ENCODE data around the gene CUL3. TPM values are rescaled to one million over a fixed set of nuclear protein-coding genes. Genes with fewer than 3 reads are reported as not detected.

CUL3 gene
- total RNA-seq (10 to 100 TPM; 60.2 to 87.9 (median 69.8) TPM), polyA plus RNA-seq (10 to 100 TPM; 63.8 to 70.1 TPM)
- long read RNA-seq, donor 1, full-length matches to known transcripts: 98 of 111 reads
- long read RNA-seq, donor 1, partial matches to known transcripts: 8 of 111 reads
- long read RNA-seq, donor 1, other reads (novel, unspliced or antisense): 5 of 111 reads
- long read RNA-seq, donor 2, full-length matches to known transcripts: 138 of 150 reads
- long read RNA-seq, donor 2, partial matches to known transcripts: 5 of 150 reads
- long read RNA-seq, donor 2, other reads (novel, unspliced or antisense): 7 of 150 reads
- long read RNA-seq, donor 3, full-length matches to known transcripts: 18 of 34 reads
- long read RNA-seq, donor 3, partial matches to known transcripts: 14 of 34 reads
- long read RNA-seq, donor 3, other reads (novel, unspliced or antisense): 2 of 34 reads

- WGBS, 2 donors: 0 to 1% methylated on average over 56 to 65 of the region's 68 CpGs
- no peaks in the 10 kb centered on the region for H3K27me3 ChIP-seq
- peaks cover 0 to 52% (median 32%) of the 10 kb centered on the region in 9 donors for H3K4me1 ChIP-seq
- ATAC-seq: peak; percentile 97 to 100 (median 99)
- intact Hi-C loops (cut with DNase I): loop anchor here in 4 of 10 donors (10.0 kb wide), 3 partner anchors 61 to 111 kb away; no protein-coding TSS in a partner anchor
- no peaks in the 10 kb centered on the region for H3K9me3 ChIP-seq
- H3K27ac ChIP-seq: peak within 1 kb of the TSS; percentile 85 to 96 (median 90)
- peak within 1 kb of the TSS; percentile 72 to 85 (median 78) for H3K4me3 ChIP-seq
- H3K36me3 ChIP-seq: peaks cover 0 to 8% (median 0%) of the 10 kb centered on the region in 9 donors
- TF ChIP-seq, protein P1, sequence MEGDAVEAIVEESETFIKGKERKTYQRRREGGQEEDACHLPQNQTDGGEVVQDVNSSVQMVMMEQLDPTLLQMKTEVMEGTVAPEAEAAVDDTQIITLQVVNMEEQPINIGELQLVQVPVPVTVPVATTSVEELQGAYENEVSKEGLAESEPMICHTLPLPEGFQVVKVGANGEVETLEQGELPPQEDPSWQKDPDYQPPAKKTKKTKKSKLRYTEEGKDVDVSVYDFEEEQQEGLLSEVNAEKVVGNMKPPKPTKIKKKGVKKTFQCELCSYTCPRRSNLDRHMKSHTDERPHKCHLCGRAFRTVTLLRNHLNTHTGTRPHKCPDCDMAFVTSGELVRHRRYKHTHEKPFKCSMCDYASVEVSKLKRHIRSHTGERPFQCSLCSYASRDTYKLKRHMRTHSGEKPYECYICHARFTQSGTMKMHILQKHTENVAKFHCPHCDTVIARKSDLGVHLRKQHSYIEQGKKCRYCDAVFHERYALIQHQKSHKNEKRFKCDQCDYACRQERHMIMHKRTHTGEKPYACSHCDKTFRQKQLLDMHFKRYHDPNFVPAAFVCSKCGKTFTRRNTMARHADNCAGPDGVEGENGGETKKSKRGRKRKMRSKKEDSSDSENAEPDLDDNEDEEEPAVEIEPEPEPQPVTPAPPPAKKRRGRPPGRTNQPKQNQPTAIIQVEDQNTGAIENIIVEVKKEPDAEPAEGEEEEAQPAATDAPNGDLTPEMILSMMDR (IDR thresholded peaks at IDR 0.05): no peak
- peak; percentile 99 to 100 for DNase-seq
These were observed at the start of gene CUL3 for GRCh38 chr2:224585211-224586088. CUL3 (minus strand) TSS chr2:224585363; CDS start chr2:224585009, 354 bp downstream.

DNA sequence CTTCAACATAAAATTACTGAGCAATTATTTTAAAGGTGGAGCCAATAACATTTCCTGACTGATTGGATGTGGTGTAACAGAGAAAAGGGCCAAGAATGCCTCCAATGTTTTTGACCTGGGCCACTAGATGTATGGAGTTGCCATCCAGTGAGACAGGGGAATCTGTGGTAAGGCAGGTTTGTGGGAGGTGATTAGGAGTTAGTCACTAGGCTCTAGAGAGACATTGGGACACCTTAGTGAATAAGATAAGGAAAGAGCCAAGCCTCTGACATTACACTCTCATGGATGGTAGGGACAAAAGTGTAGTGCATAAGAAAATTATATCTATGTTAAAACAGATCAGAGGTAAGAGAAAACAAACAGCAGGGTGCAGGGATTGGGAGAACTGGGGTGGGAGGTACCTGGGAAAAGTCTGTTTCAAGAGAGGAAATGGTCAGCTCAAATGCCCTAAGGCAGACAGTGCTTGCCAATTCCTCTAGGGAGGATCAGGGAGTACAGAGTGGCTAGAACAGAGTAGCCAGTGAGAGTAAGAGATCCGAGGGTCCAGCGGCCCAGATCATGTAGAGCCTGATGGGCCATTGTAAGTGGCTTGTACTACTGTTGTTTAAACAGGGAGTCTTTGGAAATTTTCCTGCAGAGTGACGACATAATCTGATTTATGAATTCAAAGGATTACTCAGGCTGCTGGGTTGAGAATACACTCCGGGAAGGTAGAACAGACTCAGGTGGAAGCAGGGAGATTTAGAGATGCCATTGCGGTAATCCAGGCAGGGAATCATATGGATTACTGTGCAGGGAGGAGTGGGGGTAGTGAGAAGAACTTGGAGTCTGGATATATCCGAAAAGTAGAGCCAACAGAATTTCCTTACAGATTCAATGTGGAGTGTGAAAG, 45.7 kb upstream of the CUL3 start:
- ATAC-seq: no peak
- intact Hi-C loops (cut with DNase I): loop anchor here in 1 of 10 donors (10.0 kb wide), 1 partner anchor 656 kb away; no protein-coding TSS in a partner anchor

DNA sequence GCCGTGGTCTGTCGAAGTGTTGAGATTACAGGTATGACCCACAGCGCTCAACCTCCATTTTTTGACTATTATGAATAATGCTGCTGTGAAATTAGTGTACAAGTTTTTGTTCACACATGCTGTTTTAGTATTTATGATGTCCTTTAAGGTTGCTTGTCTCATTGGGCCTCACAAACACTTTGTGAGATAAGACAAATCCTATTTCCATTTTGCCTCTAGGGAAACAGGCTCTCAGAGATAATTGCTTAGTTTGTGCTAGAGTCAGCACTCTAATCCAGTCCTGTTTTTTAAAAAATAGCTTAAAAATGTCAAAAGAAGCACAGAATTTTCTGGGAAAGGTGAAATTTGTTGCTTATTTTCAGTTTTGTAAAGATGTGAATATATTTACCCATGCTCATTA, 43.3 kb upstream of the CUL3 start:
- no peaks in the 10 kb centered on the region for H3K36me3 ChIP-seq
- H3K27me3 ChIP-seq: peaks cover 0 to 3% (median 0%) of the 10 kb centered on the region in 7 donors
- no peaks in the 10 kb centered on the region for H3K9me3 ChIP-seq
- DNase-seq (no peak), ATAC-seq (no peak)
- 93 to 94% methylated on average over 3 of the region's 3 CpGs for WGBS, 2 donors
- no peak overlapping the region for H3K4me3 ChIP-seq
- H3K27ac ChIP-seq: no peak overlapping the region
- no peaks in the 10 kb centered on the region for H3K4me1 ChIP-seq
- TF ChIP-seq, protein P1 (IDR thresholded peaks at IDR 0.05): no peak
- intact Hi-C loops (cut with DNase I): no loop called here

More for the DNA sequence above, 45.7 kb upstream of the CUL3 start:
- TF ChIP-seq, protein P1 (IDR thresholded peaks at IDR 0.05): no peak
- Histone ChIP-seq H3K27ac (no peak overlapping the region), H3K36me3 (no peaks in the 10 kb centered on the region), H3K4me1 (no peaks in the 10 kb centered on the region), H3K4me3 (no peak overlapping the region), H3K27me3 (peaks cover 0 to 3% (median 0%) of the 10 kb centered on the region in 7 donors), H3K9me3 (no peaks in the 10 kb centered on the region)
- 83 to 85% methylated on average over 6 of the region's 6 CpGs for WGBS, 2 donors
- DNase-seq: no peak

Data from heart right ventricle (tissue), 16 donors.